Measurements from ENCODE around the gene OBSCN. TPM values are rescaled to one million over a fixed set of nuclear protein-coding genes. Genes with fewer than 3 reads are reported as not detected.

OBSCN gene
- total RNA-seq, 1 donor from 2014 or later, result 7.6 TPM

GRCh38 chr1:228284521-228284920 lies 76.7 kb downstream of the OBSCN start:
- TF ChIP-seq CTCF (IDR thresholded peaks at IDR 0.05; ENCODE audit: insufficient read depth, low read length, severe bottlenecking), result no peak
- Histone ChIP-seq H3K27me3 (ENCODE audit: control insufficient read depth, insufficient read depth, low read length) (no peaks in the 10 kb centered on the region), H3K36me3 (ENCODE audit: control insufficient read depth, insufficient read depth, low read length) (peaks cover 7% of the 10 kb centered on the region), H3K4me3 (ENCODE audit: low read depth, low read length) (no peak overlapping the region)
- DNase-seq (ENCODE audit: low read depth) (no peak), FAIRE-seq (no peak)

GRCh38 chr1:228285661-228286504 lies 78.0 kb downstream of the OBSCN start:
- no peak for TF ChIP-seq CTCF (IDR thresholded peaks at IDR 0.05; ENCODE audit: insufficient read depth, low read length, severe bottlenecking)

GRCh38 chr1:228286505-228287417 lies 78.9 kb downstream of the OBSCN start:
- no peak for TF ChIP-seq CTCF (IDR thresholded peaks at IDR 0.05; ENCODE audit: insufficient read depth, low read length, severe bottlenecking)
- DNase-seq (ENCODE audit: low read depth), result no peak
- no peak for FAIRE-seq

More at GRCh38 chr1:228285661-228286504, 78.0 kb downstream of the OBSCN start:
- Histone ChIP-seq H3K4me3 (ENCODE audit: low read depth, low read length) (no peak overlapping the region), H3K36me3 (ENCODE audit: control insufficient read depth, insufficient read depth, low read length) (peaks cover 5% of the 10 kb centered on the region), H3K27me3 (ENCODE audit: control insufficient read depth, insufficient read depth, low read length) (no peaks in the 10 kb centered on the region)
- FAIRE-seq, result no peak
- no peak for DNase-seq (ENCODE audit: low read depth)

GRCh38 chr1:228287541-228288425 lies 79.9 kb downstream of the OBSCN start:
- Histone ChIP-seq H3K36me3 (ENCODE audit: control insufficient read depth, insufficient read depth, low read length) (peaks cover 2% of the 10 kb centered on the region), H3K27me3 (ENCODE audit: control insufficient read depth, insufficient read depth, low read length) (no peaks in the 10 kb centered on the region), H3K4me3 (ENCODE audit: low read depth, low read length) (no peak overlapping the region)
- no peak for DNase-seq (ENCODE audit: low read depth)
- TF ChIP-seq CTCF (IDR thresholded peaks at IDR 0.05; ENCODE audit: insufficient read depth, low read length, severe bottlenecking), result no peak
- FAIRE-seq, result no peak

More at GRCh38 chr1:228286505-228287417, 78.9 kb downstream of the OBSCN start:
- no peaks in the 10 kb centered on the region for H3K27me3 ChIP-seq (ENCODE audit: control insufficient read depth, insufficient read depth, low read length)
- H3K36me3 ChIP-seq (ENCODE audit: control insufficient read depth, insufficient read depth, low read length), result peaks cover 3% of the 10 kb centered on the region
- no peak overlapping the region for H3K4me3 ChIP-seq (ENCODE audit: low read depth, low read length)

GRCh38 chr1:228288536-228289238 lies 80.8 kb downstream of the OBSCN start:
- Histone ChIP-seq H3K36me3 (ENCODE audit: control insufficient read depth, insufficient read depth, low read length) (peaks cover under 1% of the 10 kb centered on the region), H3K4me3 (ENCODE audit: low read depth, low read length) (no peak overlapping the region), H3K27me3 (ENCODE audit: control insufficient read depth, insufficient read depth, low read length) (no peaks in the 10 kb centered on the region)
- FAIRE-seq (peak; percentile 13), DNase-seq (ENCODE audit: low read depth) (no peak)
- no peak for TF ChIP-seq CTCF (IDR thresholded peaks at IDR 0.05; ENCODE audit: insufficient read depth, low read length, severe bottlenecking)
